Measurements from ENCODE around the gene TNPO3.

GRCh38 chr7:128985660-128986059 is 69.3 kb downstream of the TNPO3 start:
- TF ChIP-seq CTCF (IDR thresholded peaks at IDR 0.05), result no peak
- no peak for TF ChIP-seq EP300 (IDR thresholded peaks at IDR 0.05)
- no peak for TF ChIP-seq POLR2A (IDR thresholded peaks at IDR 0.05)
- no peak for TF ChIP-seq POLR2AphosphoS5 (IDR thresholded peaks at IDR 0.05)

Measured in suprapubic skin (tissue), 4 donors.